SK-N-SH (cell line): ENCODE measurements around the gene COL4A6. TPM values are rescaled to one million over a fixed set of nuclear protein-coding genes. Genes with fewer than 3 reads are reported as not detected.

ENCODE experiments used
- CTCF ChIA-PET: fragments of 300-600, 350-600 bp; formaldehyde crosslinking; extraction: SDS; loops from one replicate; lab custom pipeline; 2021; lab: Yijun Ruan, JAX
- POLR2A ChIA-PET: fragments of 350-600 bp; sonication (Branson Sonifier 250); formaldehyde crosslinking; extraction: SDS; loops from one replicate; lab custom pipeline; 2020; ENCODE audit warnings: antibody characterized with exemption, inconsistent platforms; lab: Yijun Ruan, JAX
- DNase-seq: peaks from one replicate; pipeline ENCODE4 v3.0.0; 2012
- H2AFZ ChIP-seq: fragments of 200-600 bp; sonication (generic); 2 replicates; pipeline ENCODE4 v1.8.1; 2016; ENCODE audit warnings: antibody characterized with exemption, mild to moderate bottlenecking, low read depth
- H3F3A ChIP-seq: fragments of 200-600 bp; sonication (generic); replicated peaks from 2 replicates; pipeline ENCODE3; 2016; ENCODE audit warnings: antibody characterized with exemption, mild to moderate bottlenecking; ENCODE audit not compliant: insufficient read depth
- H3K27ac ChIP-seq, 2 experiments: fragments of 200-500 bp in 1 of 2; fragments of 200-600 bp in 1 of 2; sonication (Bioruptor generic) in 1 of 2; sonication (generic), shearing (Covaris generic) in 1 of 2; 2 replicates each; pipeline versions ENCODE4 v1.5.1 to v1.6.1; 2014 to 2016; ENCODE audit warnings: low read depth in 2 of 2, inconsistent platforms in 1 of 2, low read length in 1 of 2, mild to moderate bottlenecking in 1 of 2, mixed read lengths in 1 of 2
- H3K27me3 ChIP-seq: fragments of 200-600 bp; sonication (generic), shearing (Covaris generic); 2 replicates; pipeline ENCODE4 v1.6.1; 2016; ENCODE audit warnings: mixed run types; ENCODE audit not compliant: insufficient read depth
- H3K36me3 ChIP-seq, 2 experiments: fragments of 200-500 bp in 1 of 2; fragments of 200-600 bp in 1 of 2; sonication (Bioruptor generic) in 1 of 2; sonication (generic) in 1 of 2; replicated peaks in 1 of 2; 2 replicates each; pipeline versions ENCODE3 to v1.5.1; 2014 to 2016; ENCODE audit warnings: low read length in 1 of 2, mild to moderate bottlenecking in 1 of 2; ENCODE audit not compliant: insufficient read depth in 2 of 2, control insufficient read depth in 1 of 2
- H3K4me1 ChIP-seq, 2 experiments: fragments of 200-500 bp in 1 of 2; fragments of 200-600 bp in 1 of 2; sonication (Bioruptor generic) in 1 of 2; sonication (generic), shearing (Covaris generic) in 1 of 2; 2 replicates each; pipeline versions ENCODE4 v1.5.1 to v1.6.1; 2014 to 2016; ENCODE audit warnings: low read depth in 1 of 2, low read length in 1 of 2, mixed run types in 1 of 2; ENCODE audit not compliant: insufficient read depth in 2 of 2, control insufficient read depth in 1 of 2
- H3K4me2 ChIP-seq: fragments of 200-600 bp; sonication (generic), shearing (Covaris generic); 2 replicates; pipeline ENCODE4 v1.6.1; 2017; ENCODE audit warnings: mixed run types
- H3K4me3 ChIP-seq, 2 experiments: fragments of 200-500 bp in 1 of 2; fragments of 200-600 bp in 1 of 2; sonication (Bioruptor generic) in 1 of 2; sonication (generic), shearing (Covaris generic) in 1 of 2; 2 replicates each; pipeline versions ENCODE4 v1.5.1 to v1.8.1; 2014 to 2016; ENCODE audit warnings: low read depth in 2 of 2, inconsistent platforms in 1 of 2, low read length in 1 of 2, mild to moderate bottlenecking in 1 of 2, mixed read lengths in 1 of 2, moderate library complexity in 1 of 2
- H3K79me2 ChIP-seq: fragments of 200-600 bp; sonication (generic); 2 replicates; pipeline ENCODE4 v1.8.1; 2017; ENCODE audit warnings: mild to moderate bottlenecking; ENCODE audit not compliant: insufficient read depth
- H3K9ac ChIP-seq: fragments of 200-600 bp; sonication (generic); 2 replicates; pipeline ENCODE4 v1.6.1; 2017; ENCODE audit warnings: mixed run types
- H3K9me2 ChIP-seq: fragments of 200-600 bp; sonication (generic); 2 replicates; pipeline ENCODE4 v1.6.1; 2017; ENCODE audit warnings: mixed run types
- H3K9me3 ChIP-seq: fragments of 200-600 bp; sonication (generic); 2 replicates; pipeline ENCODE4 v1.6.1; 2017; ENCODE audit warnings: mixed run types, mild to moderate bottlenecking, moderate library complexity
- H4K20me1 ChIP-seq: fragments of 200-600 bp; sonication (generic); 2 replicates; pipeline ENCODE4 v1.6.1; 2017; ENCODE audit warnings: mild to moderate bottlenecking, mixed run types; ENCODE audit not compliant: insufficient read depth
- CTCF ChIP-seq: fragments of 200-600 bp; sonication (generic); IDR thresholded peaks from 2 replicates; pipeline ENCODE4 v1.6.1; 2017; ENCODE audit warnings: antibody characterized with exemption, mild to moderate bottlenecking, moderate library complexity
- FOSL2 ChIP-seq: IDR thresholded peaks from 2 replicates; pipeline ENCODE4 v1.4.0; 2012; ENCODE audit warnings: low read depth, mild to moderate bottlenecking, moderate library complexity, borderline replicate concordance
- FOXJ3 ChIP-seq: sonication (generic); formaldehyde crosslinking; IDR thresholded peaks from 2 replicates; pipeline ENCODE4 v1.5.1; 2020; ENCODE audit warnings: mild to moderate bottlenecking, missing genetic modification reagents
- FOXM1 ChIP-seq: IDR thresholded peaks from 2 replicates; pipeline ENCODE4 v1.4.0; 2012; ENCODE audit warnings: low read depth, mild to moderate bottlenecking
- NFIC ChIP-seq: IDR thresholded peaks from 2 replicates; pipeline ENCODE4 v1.4.0; 2012; ENCODE audit warnings: borderline replicate concordance
- PBX3 ChIP-seq: IDR thresholded peaks from 2 replicates; pipeline ENCODE4; 2012
- RAD21 ChIP-seq: IDR thresholded peaks from 2 replicates; pipeline ENCODE4 v1.6.1; 2012; ENCODE audit warnings: mild to moderate bottlenecking, low read length
- RCOR1 ChIP-seq: fragments of 150-350 bp; IDR thresholded peaks from 2 replicates; pipeline ENCODE4 v1.6.1; 2017; ENCODE audit warnings: antibody characterized with exemption, low read length
- REST ChIP-seq: IDR thresholded peaks from 2 replicates; pipeline ENCODE4 v1.6.1; 2012; ENCODE audit warnings: mild to moderate bottlenecking, low read depth, low read length, moderate library complexity
- SMC3 ChIP-seq: IDR thresholded peaks from 2 replicates; pipeline ENCODE4 v1.6.1; 2012; ENCODE audit warnings: low read depth, low read length, improper control_type of control experiment
- TCF12 ChIP-seq: IDR thresholded peaks from 2 replicates; pipeline ENCODE4 v1.4.0; 2012
- USF2 ChIP-seq: fragments of 150-350 bp; IDR thresholded peaks from 2 replicates; pipeline ENCODE4 v1.6.1; 2017; ENCODE audit warnings: antibody characterized with exemption, low read length, low read depth, borderline replicate concordance
- WGBS: methylation state at CpG from one replicate; pipeline ENCODE4 v1.1.6; 2017; ENCODE audit warnings: low lambda C conversion rate; 5-methylcytosine and 5-hydroxymethylcytosine counted together
- polyA plus RNA-seq, 3 experiments: library from polyadenylated mRNA; depleted of rRNA; stranded (reverse); fragments of >200 nt; gene quantifications; 2 replicates each; pipeline ENCODE4 v1.2.3, GENCODE V29; 2012

COL4A6 gene
- polyA plus RNA-seq, 1 of the 3 experiments (the other 2 are of a cell fraction) = not detected

GRCh38 chrX:108224727-108225621 is 213.2 kb downstream of the COL4A6 start:
- no peaks in the 10 kb centered on the region for H3K36me3 ChIP-seq
- no peaks in the 10 kb centered on the region for H3F3A ChIP-seq
- DNase-seq = peak; percentile 19
- H3K4me3 ChIP-seq = no peak overlapping the region; a peak in 1 of 4 replicates
- H3K9me2 ChIP-seq = no peaks in the 10 kb centered on the region
- H3K27ac ChIP-seq = no peak overlapping the region
- no peak overlapping the region for H3K9ac ChIP-seq
- no peaks in the 10 kb centered on the region for H3K4me1 ChIP-seq
- CTCF ChIA-PET = interaction anchor here (0.6 to 2.5 kb wide), 28 partner anchors 8 to 1253 kb away, joined by 3 to 41 read pairs (median 4); no protein-coding TSS in a partner anchor
- POLR2A ChIA-PET = no interaction called here
- 11% methylated on average over 11 of the region's 11 CpGs for WGBS
- no peaks in the 10 kb centered on the region for H3K9me3 ChIP-seq
- no peak overlapping the region for H3K4me2 ChIP-seq
- no peaks in the 10 kb centered on the region for H4K20me1 ChIP-seq
- TF ChIP-seq REST (no peak), USF2 (no peak), CTCF (peak; percentile 72), TCF12 (no peak), SMC3 (peak; percentile 44), FOSL2 (no peak), RCOR1 (no peak), FOXJ3 (CRISPR knock-in tag) (no peak), PBX3 (no peak), NFIC (no peak), RAD21 (peak; percentile 67), FOXM1 (no peak)
- peaks cover 37% of the 10 kb centered on the region; the same call in 1 of the 2 replicates for H3K27me3 ChIP-seq
- H3K79me2 ChIP-seq = no peaks in the 10 kb centered on the region
- H2AFZ ChIP-seq = no peak overlapping the region
